ENCODE results near the gene WDFY2. TPM values are rescaled to one million over a fixed set of nuclear protein-coding genes. Genes with fewer than 3 reads are reported as not detected.

Gene WDFY2
- total and polyA plus RNA-seq, 4 donors: 4.6 to 27.3 (median 10.9) TPM

DNA sequence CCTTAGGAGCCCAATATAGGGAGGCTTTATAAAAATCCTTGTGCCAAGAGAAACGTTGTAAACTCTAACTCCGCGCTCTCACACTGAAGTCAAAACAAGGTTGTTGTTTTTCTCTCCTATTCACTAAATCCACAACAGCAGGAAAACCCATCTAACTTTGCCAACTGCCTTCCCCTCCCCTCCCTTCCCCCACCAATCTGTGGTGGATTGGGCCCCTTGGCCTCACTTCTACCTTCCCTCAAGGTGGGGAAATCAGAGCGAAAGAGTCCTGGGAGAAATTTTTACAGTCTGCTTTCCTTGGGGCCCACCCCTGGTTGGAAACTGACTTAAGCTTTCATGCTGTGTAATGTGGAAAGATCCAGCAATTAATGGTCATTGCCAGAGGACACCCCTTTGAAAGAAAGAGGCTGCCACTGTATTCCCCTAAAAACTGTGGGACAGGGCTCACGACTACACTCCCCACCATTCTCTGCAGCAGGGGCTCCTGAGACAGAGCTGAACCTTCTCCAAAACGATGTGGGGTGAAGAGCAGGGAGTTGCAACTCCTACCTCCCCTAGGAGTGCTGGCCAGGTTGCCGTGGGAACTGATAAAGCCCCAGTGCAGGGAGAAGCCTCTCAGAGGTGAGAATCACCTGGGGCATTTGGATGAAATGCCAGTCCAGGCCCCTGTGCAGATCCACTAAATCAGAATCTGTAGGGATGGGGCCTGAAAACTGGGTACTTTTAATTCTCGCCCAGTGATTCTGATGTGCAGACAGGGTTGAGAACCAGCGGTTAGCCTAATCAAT lies 218.6 kb downstream of the WDFY2 start:
- H3K9ac ChIP-seq (ENCODE audit: insufficient read depth in 1 of 2, low read length in 2 of 2): peak overlapping the region; percentile 89 to 91
- 55 to 58% methylated on average over 9 of the region's 9 CpGs for WGBS, 2 donors
- H3K36me3 ChIP-seq (ENCODE audit: control insufficient read depth in 4 of 4, insufficient read depth in 4 of 4, low read length in 4 of 4): peaks cover 0 to 2% (median 0%) of the 10 kb centered on the region in 4 donors
- no peak overlapping the region for H3K4me3 ChIP-seq
- no peak for ATAC-seq (ENCODE audit: insufficient read depth, low FRiP score)
- H3K9me3 ChIP-seq (ENCODE audit: control insufficient read depth in 4 of 4, insufficient read depth in 3 of 4, low read length in 3 of 4): no peaks in the 10 kb centered on the region
- peaks cover 5 to 20% (median 17%) of the 10 kb centered on the region in 5 donors for H3K4me1 ChIP-seq (ENCODE audit: control insufficient read depth in 5 of 5, insufficient read depth in 5 of 5, low read length in 5 of 5)
- H3K27ac ChIP-seq (ENCODE audit: low read depth in 1 of 2, low read length in 1 of 2): peak overlapping the region; percentile 99 to 100
- H3K27me3 ChIP-seq (ENCODE audit: control insufficient read depth in 3 of 3, insufficient read depth in 3 of 3, low read length in 2 of 3): no peaks in the 10 kb centered on the region
- TF ChIP-seq, protein P1, sequence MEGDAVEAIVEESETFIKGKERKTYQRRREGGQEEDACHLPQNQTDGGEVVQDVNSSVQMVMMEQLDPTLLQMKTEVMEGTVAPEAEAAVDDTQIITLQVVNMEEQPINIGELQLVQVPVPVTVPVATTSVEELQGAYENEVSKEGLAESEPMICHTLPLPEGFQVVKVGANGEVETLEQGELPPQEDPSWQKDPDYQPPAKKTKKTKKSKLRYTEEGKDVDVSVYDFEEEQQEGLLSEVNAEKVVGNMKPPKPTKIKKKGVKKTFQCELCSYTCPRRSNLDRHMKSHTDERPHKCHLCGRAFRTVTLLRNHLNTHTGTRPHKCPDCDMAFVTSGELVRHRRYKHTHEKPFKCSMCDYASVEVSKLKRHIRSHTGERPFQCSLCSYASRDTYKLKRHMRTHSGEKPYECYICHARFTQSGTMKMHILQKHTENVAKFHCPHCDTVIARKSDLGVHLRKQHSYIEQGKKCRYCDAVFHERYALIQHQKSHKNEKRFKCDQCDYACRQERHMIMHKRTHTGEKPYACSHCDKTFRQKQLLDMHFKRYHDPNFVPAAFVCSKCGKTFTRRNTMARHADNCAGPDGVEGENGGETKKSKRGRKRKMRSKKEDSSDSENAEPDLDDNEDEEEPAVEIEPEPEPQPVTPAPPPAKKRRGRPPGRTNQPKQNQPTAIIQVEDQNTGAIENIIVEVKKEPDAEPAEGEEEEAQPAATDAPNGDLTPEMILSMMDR (IDR thresholded peaks at IDR 0.05; ENCODE audit: control extremely low read depth, extremely low read depth): no peak
- DNase-seq: no peak

DNA sequence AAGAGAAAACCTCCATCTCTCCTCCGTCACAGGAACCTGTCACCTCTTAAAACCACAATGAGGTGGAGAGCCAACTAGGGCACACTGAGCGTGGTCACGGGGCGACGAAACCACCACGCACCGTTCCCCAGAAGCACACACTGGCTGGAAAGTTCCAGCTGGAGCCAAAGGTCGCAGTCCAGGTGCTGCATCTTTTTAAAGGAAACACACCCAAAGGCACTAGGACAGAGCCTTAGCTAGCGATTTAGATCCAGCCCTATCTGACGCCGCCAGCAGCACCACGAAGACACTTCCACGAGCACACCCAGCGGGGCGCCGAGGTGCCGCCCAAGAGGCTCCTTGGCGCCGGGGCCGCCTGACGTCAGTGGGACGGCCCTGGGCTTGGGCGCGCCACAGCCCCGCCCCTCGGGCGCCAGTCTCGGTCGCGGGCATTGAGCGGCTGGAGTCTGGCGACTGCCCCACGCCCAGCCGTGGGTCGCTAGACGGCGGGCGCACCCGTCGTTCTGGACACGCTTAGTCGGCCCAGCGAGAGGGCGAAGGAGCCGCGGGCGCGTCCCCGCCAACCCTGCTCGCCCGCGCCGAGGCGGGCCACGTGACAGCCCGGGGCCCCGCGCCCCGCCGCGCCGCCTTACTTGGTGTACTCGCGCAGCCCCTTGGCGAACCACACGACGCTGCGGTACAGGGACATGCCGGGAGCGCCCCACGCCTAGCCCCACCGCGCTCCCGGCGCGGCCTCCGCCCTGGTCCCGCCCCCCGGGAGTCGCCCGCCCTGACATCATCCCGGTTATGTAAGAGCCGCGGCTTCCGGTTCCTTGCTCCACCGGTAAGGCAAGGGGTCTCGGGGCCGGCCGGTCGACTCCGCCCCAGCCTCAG lies 219.4 kb downstream of the WDFY2 start, which contains the start of gene DHRS12:
TSS of gene DHRS12 (minus strand) at position 742 of the 873 bp plus-strand sequence. CDS start 4,504 bp downstream, outside the sequence.
- DNase-seq: peak; percentile 90 to 91 (median 90)
- H3K9ac ChIP-seq (ENCODE audit: insufficient read depth in 1 of 2, low read length in 2 of 2): peak within 1 kb of the TSS; percentile 89 to 91
- WGBS, 2 donors: 0 to 1% methylated on average over 65 to 91 of the region's 91 CpGs
- H3K27me3 ChIP-seq (ENCODE audit: control insufficient read depth in 3 of 3, insufficient read depth in 3 of 3, low read length in 2 of 3): no peaks in the 10 kb centered on the region
- H3K27ac ChIP-seq (ENCODE audit: low read depth in 1 of 2, low read length in 1 of 2): peak within 1 kb of the TSS; percentile 99 to 100
- TF ChIP-seq, protein P1 (IDR thresholded peaks at IDR 0.05; ENCODE audit: control extremely low read depth, extremely low read depth): no peak
- H3K9me3 ChIP-seq (ENCODE audit: control insufficient read depth in 4 of 4, insufficient read depth in 3 of 4, low read length in 3 of 4): no peaks in the 10 kb centered on the region
- peak within 1 kb of the TSS; percentile 78 for H3K4me3 ChIP-seq
- peaks cover 5 to 20% (median 17%) of the 10 kb centered on the region in 5 donors for H3K4me1 ChIP-seq (ENCODE audit: control insufficient read depth in 5 of 5, insufficient read depth in 5 of 5, low read length in 5 of 5)
- peak; percentile 92 for ATAC-seq (ENCODE audit: insufficient read depth, low FRiP score)
- H3K36me3 ChIP-seq (ENCODE audit: control insufficient read depth in 4 of 4, insufficient read depth in 4 of 4, low read length in 4 of 4): peaks cover 0 to 2% (median 0%) of the 10 kb centered on the region in 4 donors

DNA sequence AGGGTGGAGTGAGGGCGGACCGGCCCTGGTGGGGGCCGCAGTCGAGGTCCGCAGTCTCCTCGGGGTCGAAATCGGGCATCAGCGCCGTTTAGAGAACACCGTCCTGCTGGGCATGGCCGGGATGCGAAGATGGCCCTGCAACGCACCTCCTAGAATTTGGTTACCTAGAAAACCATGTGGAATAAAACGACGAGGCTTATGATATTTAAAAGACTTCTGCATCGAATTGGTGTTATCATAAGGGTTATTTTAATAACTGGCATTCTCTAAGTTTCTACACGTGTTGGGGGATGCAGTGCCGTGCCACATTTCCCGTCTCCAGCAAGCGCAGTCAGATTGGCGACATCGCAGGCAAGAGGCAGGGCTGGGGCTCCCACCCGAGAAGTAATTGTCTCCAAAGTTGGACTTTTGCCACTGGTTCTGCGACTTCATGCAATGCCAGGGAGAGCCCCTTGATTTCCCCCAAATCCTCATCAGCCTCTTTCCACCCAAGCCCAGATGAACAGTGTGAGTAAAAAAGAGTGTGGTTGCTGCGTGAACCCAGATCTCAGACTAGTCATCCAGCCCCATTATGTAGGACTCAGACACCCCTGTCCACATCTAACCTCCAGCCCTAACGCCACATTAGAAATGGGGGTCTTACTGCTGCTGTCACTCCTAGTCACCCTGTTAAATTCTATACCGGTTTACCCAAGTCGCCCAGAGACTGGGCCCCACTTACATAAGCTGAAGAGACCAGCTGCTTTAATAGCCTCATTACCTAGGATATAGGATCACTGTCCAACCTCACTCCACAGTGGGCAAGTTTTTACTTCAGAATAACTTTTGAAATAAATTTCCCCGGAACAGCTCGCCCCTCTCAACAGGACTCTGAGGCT lies 220.3 kb downstream of the WDFY2 start:
- peak overlapping the region; percentile 82 to 89 for H3K9ac ChIP-seq (ENCODE audit: insufficient read depth in 1 of 2, low read length in 2 of 2)
- peaks cover 5 to 20% (median 17%) of the 10 kb centered on the region in 5 donors for H3K4me1 ChIP-seq (ENCODE audit: control insufficient read depth in 5 of 5, insufficient read depth in 5 of 5, low read length in 5 of 5)
- no peaks in the 10 kb centered on the region for H3K36me3 ChIP-seq (ENCODE audit: control insufficient read depth in 4 of 4, insufficient read depth in 4 of 4, low read length in 4 of 4)
- DNase-seq (peak in 1 of 3 donors; percentile 55), ATAC-seq (ENCODE audit: insufficient read depth, low FRiP score) (no peak)
- WGBS, 2 donors: 17 to 19% methylated on average over 31 of the region's 31 CpGs
- H3K27ac ChIP-seq (ENCODE audit: low read depth in 1 of 2, low read length in 1 of 2): peak overlapping the region; percentile 99 to 100
- no peaks in the 10 kb centered on the region for H3K9me3 ChIP-seq (ENCODE audit: control insufficient read depth in 4 of 4, insufficient read depth in 3 of 4, low read length in 3 of 4)
- TF ChIP-seq, protein P1 (IDR thresholded peaks at IDR 0.05; ENCODE audit: control extremely low read depth, extremely low read depth): no peak
- H3K27me3 ChIP-seq (ENCODE audit: control insufficient read depth in 3 of 3, insufficient read depth in 3 of 3, low read length in 2 of 3): no peaks in the 10 kb centered on the region
- H3K4me3 ChIP-seq: peak overlapping the region; percentile 78

Measured in lung (tissue), 12 donors.